ENCODE data around the gene ARIH1.
A peak's percentile ranks its signal among the peaks of the same experiment; 100 is the strongest.
"Not testable (repeated sequence)": the region's sequence is repeated elsewhere in the genome, so short reads cannot be mapped to it uniquely, and the experiment has no call there.

The ARIH1 gene

DNA sequence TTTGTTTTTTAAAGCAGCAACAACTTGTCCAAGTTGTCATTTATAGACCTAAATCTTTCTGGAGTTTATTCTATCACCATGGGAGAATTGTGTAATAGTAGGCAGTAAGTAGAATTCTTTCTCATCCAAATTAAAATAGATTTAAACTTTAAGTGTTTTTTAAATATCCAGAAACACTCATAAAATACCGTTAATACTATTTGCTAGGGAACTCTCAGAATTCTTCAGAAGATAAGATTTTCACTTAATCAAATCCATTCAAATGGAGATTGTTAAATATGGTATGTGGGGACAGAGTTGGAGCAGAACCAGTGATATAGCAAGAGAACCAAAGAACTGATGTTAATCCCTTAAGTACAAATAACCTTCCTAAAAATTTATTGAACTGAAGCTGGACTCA, 71.0 kb downstream of the ARIH1 start:
- DNase-seq, result no peak

DNA sequence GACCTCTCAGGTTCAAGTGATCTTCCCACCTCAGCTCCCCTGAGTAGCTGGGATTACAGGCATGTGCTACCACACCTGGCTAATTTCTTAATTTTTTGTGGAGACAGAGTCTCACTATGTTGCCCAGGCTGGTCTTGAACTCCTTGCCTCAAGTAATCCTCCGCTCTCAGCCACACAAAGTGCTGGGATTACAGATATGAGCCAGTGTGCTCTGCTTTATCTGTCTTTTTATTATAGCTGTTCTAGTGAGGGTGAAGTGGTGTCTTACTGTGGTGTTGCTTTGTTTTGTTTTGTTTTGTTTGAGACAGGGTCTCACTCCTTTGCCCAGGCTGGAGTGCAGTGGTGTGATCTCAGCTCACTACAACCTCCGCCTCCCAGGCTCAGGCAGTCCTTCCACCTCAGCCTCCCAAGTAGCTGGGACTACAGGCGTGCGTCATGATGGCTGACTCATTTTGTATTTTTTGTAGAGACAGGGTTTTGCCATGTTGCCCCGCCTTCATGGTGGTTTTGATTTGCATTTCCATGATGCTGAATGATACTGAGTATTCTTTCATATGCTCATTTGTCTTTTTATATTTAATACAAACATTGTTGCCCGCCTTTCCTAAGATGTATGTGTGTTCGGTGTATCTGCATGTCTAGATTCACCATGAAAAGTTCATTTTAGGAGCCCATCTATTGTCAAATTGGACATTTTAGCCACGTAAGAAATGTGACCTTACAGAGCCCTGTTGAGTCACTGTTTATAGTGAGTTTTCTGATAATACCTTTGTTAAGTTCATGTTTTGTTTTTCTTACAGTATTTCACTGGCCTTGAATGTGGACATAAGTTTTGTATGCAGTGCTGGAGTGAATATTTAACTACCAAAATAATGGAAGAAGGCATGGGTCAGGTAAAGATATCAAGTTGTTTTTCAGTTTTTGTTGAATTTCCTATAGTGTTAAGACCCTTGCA, 80.6 kb downstream of the ARIH1 start:
- DNase-seq, result peak in 1 of 5 donors; percentile 43

GRCh38 chr15:72559781-72560180, 85.7 kb downstream of the ARIH1 start:
- no peak for DNase-seq

- no peak for DNase-seq
These were observed 86.3 kb downstream of the ARIH1 start for GRCh38 chr15:72560458-72560857.

DNA sequence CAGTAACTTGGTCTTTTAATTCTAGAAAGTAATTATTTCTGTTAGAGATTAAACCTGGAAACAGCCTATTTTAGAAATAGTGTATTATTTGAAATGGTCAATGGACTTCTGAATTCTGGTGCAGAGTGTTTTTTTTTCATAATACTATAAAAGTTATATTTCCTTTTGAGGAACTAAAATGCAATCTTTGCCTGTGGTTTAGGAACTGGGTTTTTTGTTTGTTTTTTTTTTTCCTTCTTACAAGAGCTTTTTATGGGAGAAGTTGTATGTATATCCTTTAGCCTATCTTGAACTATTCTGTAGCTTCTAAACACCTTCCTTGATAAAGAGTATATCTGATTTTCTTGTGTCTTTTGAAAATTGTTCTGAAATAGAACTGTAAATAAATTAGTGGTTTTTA, 88.3 kb downstream of the ARIH1 start:
- DNase-seq, result no peak

GRCh38 chr15:72562878-72563277, 88.7 kb downstream of the ARIH1 start:
- no peak for DNase-seq

DNA sequence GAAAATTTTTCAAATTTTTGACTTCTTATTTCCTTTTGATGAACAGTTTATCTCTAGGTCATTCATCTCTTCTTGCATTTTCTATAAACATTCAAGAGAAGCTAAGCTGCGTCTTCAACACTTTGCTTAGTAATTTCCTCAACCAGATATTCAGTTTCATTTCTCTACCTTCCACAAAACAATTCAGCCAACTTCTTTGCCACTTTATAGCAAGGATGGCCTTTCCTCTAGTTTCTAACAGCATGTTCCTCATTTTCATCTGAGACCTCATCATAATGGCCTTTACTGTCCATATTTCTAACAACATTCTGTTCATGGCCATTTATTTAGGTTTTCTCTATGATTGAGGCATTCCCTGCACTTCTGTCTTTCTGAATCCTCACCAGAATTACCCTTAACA, 90.0 kb downstream of the ARIH1 start:
- no peak for DNase-seq

GRCh38 chr15:72566973-72567372, 92.8 kb downstream of the ARIH1 start:
- DNase-seq, result no peak

GRCh38 chr15:72570059-72570458, 95.9 kb downstream of the ARIH1 start:
- no peak for DNase-seq

- DNase-seq, result no peak
These were observed 105.7 kb downstream of the ARIH1 start for GRCh38 chr15:72579814-72580213.

GRCh38 chr15:72584006-72584405, 109.9 kb downstream of the ARIH1 start:
- DNase-seq, result no peak

GRCh38 chr15:72585025-72585424, 110.9 kb downstream of the ARIH1 start:
- DNase-seq, result no peak

GRCh38 chr15:72585476-72586058, 111.4 kb downstream of the ARIH1 start:
- DNase-seq, result no peak

GRCh38 chr15:72588096-72588495, 114.0 kb downstream of the ARIH1 start:
- no peak for DNase-seq

GRCh38 chr15:72590427-72590826, 116.3 kb downstream of the ARIH1 start:
- no peak for DNase-seq

GRCh38 chr15:72591361-72591760, 117.2 kb downstream of the ARIH1 start:
- DNase-seq, result no peak

DNA sequence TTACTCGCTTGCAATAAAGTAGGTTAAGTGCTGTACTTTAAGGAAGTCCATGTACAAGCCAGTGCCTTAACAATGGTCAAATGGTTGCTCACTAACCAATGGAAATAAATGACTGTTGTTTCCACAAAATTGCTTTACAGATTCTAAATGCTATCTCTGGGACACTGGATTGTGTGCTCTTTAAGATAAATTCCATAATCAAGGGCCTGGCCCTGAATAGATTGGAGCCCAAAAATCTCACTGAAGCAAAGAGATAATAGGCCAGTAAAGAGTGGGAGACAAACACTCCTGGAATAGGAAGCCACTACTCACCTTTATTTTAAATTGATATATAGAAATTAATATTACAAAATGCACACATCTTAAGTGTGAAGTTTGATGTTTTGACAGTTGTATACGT, 118.0 kb downstream of the ARIH1 start:
- no peak for DNase-seq

DNA sequence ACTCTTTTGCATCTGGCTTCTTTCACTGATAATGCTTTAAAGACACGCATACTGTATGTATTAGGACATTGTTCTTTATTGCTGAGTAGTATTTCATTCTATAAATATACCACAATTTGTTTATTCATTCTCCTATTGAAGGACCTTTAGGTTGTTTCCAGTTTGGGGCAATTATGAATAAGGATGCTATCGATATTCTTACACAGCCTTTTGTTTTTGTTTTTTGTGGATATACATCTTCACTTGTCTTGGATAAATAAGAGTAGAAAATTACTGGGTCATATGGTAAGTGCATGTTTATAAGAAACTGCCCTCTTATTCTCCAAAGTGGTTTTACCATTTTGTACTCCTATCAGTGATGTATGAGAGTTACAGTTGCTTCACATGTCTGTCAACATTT, 118.5 kb downstream of the ARIH1 start:
- DNase-seq, result no peak

DNA sequence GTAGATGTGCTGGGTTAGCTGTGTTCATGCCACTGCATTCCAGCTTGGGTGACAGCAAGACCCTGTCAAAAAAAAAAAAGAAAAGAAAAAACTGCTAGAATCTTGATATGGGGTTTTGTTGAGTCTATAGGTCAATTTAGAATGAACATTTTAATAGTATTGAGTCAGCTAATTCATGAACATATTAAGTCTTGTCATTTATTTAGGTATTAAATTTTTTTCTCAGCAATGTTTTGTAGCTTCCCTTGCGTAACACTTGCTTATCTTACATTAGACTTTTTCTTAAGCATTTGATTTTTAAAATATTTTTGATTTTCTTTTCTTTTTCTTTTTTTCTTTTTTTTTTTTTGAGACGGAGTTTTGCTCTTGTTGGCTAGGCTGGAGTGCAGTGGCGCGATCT, 119.7 kb downstream of the ARIH1 start:
- no peak for DNase-seq

DNA sequence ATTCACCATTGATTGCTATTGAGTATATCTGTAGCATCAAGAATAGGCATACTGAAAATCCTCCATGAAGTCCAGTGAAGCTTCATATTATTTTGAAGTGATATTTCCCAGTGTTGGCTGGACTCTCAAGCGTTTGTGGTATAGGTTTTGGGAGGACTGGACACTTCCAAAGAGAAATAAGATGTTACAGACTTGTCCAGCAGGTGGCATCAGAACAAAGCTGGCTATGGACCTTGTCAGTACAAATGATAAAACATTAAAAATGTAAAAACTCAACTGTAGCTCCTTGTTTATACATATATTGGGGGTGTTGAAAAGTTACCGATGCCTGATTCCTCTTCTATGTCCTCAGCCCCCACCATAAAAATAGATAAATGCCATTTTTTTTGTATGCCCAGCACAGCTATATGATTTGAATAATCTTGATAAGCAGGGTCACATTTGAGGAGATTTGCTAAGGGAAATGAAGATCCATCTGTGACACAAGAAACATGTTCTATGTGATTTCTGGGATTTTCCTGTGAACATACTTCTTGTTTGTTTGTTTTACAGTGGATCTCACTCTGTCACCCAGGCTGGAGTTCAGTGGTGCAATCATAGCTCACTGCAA, 125.8 kb downstream of the ARIH1 start:
- DNase-seq, result peak in 1 of 5 donors; percentile 14

- DNase-seq, result no peak
These were observed 130.7 kb downstream of the ARIH1 start for GRCh38 chr15:72604794-72605193.

DNA sequence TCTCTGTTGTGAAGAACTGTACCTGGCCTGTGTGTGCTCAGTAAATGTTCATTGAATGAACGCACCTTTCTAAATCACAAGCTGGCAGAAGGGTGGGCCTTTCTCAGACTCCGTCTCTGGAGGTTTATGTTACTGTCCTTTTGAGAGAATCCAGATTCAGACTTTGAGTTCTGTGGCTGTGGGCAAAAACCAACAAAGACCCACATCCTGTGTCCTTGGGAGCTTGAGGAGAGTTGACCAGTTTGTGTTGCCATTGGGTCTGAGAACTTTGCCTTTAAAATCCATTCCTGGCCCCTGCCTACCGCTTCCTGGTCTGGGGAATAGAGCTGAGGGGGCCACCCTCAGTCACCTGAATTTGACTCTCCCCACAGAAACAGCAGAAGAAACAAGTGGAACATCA, 134.0 kb downstream of the ARIH1 start:
- not testable (repeated sequence) for DNase-seq

GRCh38 chr15:72609862-72610261, 135.7 kb downstream of the ARIH1 start:
- no peak for DNase-seq

DNA sequence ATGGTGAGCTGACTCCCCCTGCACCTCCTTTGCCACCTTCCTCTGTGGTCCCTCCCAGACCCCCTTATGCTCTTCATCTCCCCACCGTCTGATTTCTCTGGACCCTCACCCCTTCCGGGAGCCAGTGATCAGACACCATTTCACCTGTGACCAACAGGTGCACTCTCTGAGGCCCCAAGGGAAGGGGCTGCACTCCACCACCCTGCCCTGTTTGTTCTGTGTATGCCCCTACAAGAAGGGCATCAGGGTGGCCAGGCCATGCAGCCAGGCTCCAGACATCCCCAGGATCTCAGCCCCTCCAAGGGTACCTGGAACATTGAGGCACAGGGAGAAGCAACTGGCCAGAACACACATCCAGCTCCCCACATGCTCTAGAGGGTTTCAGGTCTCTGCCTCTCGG, 138.2 kb downstream of the ARIH1 start:
- DNase-seq, result not testable (repeated sequence)
